HAP-1 (cell line): ENCODE measurements around the gene NKPD1.

ENCODE experiments used
- DNase-seq, 2 experiments: peaks; one replicate each; pipeline ENCODE4 v3.0.0-alpha.2; 2016 to 2020; ENCODE audit warnings: low spot score in 2 of 2
- H3K27me3 ChIP-seq: fragments of 250-450 bp; sonication (Bioruptor Pico); 2 replicates; pipeline ENCODE4 v1.5.1; 2020; ENCODE audit warnings: low read depth, mild to moderate bottlenecking, moderate library complexity
- H3K36me3 ChIP-seq: fragments of 250-450 bp; sonication (Bioruptor Pico); replicated peaks from 2 replicates; pipeline ENCODE4 v1.5.1; 2020; ENCODE audit warnings: mild to moderate bottlenecking
- H3K4me1 ChIP-seq: fragments of 250-450 bp; sonication (Bioruptor Pico); 2 replicates; pipeline ENCODE4 v1.5.1; 2020; ENCODE audit warnings: mild to moderate bottlenecking
- H3K4me3 ChIP-seq: fragments of 250-450 bp; sonication (Bioruptor Pico); 2 replicates; pipeline ENCODE4 v1.5.1; 2020; ENCODE audit warnings: mild to moderate bottlenecking, moderate library complexity
- H3K9me3 ChIP-seq: fragments of 250-450 bp; sonication (Bioruptor Pico); 2 replicates; pipeline ENCODE4 v1.5.1; 2020; ENCODE audit warnings: mild to moderate bottlenecking, moderate library complexity
- in situ Hi-C: fragments of 300-500 bp; cut with MboI; formaldehyde crosslinking; loops from 3 replicates; pipeline ENCODE4 v1.14.3; 2020; ENCODE audit warnings: low sequenced_read_pairs, inconsistent platforms, mixed read lengths

The NKPD1 gene

GRCh38 chr19:45145270-45146189, 15.3 kb downstream of the NKPD1 start:
- DNase-seq = no peak
- Histone ChIP-seq H3K9me3 (no peaks in the 10 kb centered on the region), H3K4me3 (no peak overlapping the region), H3K36me3 (peaks cover 10% of the 10 kb centered on the region), H3K27me3 (no peaks in the 10 kb centered on the region), H3K4me1 (no peaks in the 10 kb centered on the region)
- in situ Hi-C loops = no loop called here

DNA sequence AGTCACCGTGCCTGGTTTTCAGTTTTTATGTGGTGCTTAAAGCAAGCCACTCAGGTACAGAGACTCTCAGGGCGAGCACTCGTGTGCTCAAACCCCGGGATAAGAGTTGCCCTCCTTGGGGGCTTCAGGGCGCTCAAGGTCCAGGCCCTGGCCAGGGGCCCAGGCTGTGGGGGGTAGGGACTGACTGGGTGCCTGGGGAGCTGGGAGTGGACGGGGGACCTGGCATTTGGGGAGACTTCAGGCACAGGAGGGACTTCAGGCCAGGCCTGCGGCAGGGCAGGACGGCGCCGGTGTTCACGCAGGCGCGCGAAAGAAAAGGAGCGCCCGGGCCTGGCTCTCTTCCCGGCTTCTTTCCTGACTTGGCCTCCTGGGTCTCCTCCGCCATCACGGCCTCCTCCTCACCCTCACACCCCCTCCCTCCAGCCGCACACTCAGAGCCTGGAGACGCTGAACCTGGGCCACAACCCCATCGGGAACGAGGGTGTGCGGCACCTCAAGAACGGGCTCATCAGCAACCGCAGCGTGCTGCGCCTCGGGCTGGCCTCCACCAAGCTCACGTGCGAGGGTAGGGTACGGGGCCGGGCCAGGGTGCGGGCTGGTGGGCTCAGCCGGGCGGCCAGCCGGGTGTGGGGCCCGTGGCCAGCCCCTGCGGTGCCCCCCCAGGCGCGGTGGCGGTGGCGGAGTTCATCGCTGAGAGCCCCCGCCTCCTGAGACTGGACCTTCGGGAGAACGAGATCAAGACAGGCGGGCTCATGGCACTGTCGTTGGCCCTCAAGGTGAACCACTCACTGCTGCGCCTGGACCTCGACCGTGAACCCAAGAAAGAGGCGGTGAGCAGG, 16.1 kb downstream of the NKPD1 start:
- Histone ChIP-seq H3K27me3 (no peaks in the 10 kb centered on the region), H3K36me3 (peaks cover 10% of the 10 kb centered on the region), H3K9me3 (no peaks in the 10 kb centered on the region), H3K4me1 (no peaks in the 10 kb centered on the region), H3K4me3 (no peak overlapping the region)
- in situ Hi-C loops = no loop called here
- no peak for DNase-seq

DNA sequence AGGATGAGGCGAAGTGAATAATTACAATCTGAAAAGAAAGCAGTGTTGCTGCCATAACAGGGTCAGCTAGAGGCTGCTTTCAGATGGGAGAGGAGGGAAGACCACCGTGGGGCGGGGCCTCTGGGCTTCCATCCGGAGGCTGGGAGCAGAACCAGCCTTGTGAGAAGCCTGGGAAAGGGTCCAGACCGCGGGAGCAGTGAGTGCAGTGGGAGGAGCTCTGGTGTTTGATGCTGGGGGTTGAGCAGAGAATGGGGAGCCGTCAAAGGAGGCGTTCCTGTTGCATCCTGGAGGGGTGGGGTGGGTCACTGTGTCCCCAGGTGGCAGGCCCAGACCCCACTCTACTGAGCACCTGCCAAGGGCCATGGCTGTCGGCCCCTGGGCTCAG, 18.1 kb downstream of the NKPD1 start:
- in situ Hi-C loops = no loop called here
- peaks cover 10% of the 10 kb centered on the region for H3K36me3 ChIP-seq
- DNase-seq = no peak

DNA sequence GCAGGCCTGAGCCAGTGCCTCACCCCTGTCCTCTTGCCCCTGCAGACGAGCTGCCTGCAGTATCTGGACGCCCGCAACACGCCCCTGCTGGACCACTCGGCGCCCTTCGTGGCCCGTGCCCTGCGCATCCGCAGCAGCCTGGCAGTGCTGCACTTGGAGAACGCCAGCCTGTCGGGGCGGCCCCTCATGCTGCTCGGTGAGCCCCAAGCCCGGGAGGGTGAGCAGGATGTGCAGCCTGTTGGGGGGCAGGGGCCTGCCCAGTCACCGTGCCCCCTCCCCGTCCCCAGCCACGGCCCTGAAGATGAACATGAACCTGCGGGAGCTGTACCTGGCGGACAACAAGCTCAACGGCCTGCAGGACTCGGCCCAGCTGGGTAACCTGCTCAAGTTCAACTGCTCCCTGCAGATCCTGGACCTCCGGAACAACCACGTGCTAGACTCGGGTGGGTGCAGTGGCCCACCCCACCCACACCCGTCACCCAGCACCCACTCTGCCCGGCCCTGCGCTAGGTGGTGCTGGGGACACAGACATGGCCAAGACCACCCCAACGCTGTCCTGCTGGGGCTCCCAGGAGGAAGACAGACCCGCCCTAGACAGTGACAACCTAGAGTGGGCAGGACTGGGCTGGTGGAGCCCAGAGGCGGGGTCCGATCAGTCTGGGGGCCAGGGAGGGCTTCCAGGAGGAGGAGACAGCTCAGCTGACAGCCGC, 18.6 kb downstream of the NKPD1 start:
- peaks cover 10% of the 10 kb centered on the region for H3K36me3 ChIP-seq
- in situ Hi-C loops = no loop called here
- H3K27me3 ChIP-seq = no peaks in the 10 kb centered on the region
- no peaks in the 10 kb centered on the region for H3K4me1 ChIP-seq
- no peak for DNase-seq
- no peak overlapping the region for H3K4me3 ChIP-seq
- H3K9me3 ChIP-seq = no peaks in the 10 kb centered on the region

More for the DNA sequence above, 18.1 kb downstream of the NKPD1 start:
- H3K4me3 ChIP-seq = no peak overlapping the region
- no peaks in the 10 kb centered on the region for H3K27me3 ChIP-seq
- no peaks in the 10 kb centered on the region for H3K4me1 ChIP-seq
- H3K9me3 ChIP-seq = no peaks in the 10 kb centered on the region

DNA sequence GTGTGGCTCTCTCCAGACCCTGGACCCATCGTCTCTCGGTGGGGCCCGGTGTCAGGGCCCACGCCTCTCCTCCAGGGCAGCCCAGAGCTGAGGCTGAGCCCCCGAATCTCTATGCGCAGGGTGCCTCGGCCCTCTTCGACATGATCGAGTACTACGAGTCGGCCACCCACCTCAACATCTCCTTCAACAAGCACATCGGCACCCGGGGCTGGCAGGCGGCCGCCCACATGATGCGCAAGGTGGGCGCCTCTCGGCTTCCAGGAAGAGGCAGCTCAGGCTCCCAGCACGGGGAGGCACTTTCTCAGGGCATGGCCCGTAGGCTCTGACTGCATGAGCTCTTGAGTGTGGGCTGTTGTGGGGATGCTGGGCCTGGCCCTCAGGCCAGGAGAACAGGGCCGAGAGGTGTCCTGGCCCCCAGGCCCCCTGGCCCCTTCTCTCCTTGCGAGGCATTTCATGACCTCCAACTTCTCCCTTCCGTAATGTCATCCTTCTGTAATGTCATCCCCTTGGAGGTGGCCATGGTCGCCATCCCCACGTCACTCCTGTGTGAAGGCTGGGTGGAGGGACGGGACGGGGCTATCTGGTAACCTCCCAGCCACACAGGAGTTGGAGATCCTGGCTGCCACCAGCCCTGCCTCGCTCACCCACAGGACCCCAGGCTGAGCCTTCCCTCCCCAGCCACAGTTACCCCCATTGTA, 19.4 kb downstream of the NKPD1 start:
- in situ Hi-C loops = no loop called here
- Histone ChIP-seq H3K36me3 (peaks cover 10% of the 10 kb centered on the region), H3K9me3 (no peaks in the 10 kb centered on the region), H3K4me3 (no peak overlapping the region), H3K27me3 (no peaks in the 10 kb centered on the region), H3K4me1 (no peaks in the 10 kb centered on the region)
- DNase-seq = no peak

DNA sequence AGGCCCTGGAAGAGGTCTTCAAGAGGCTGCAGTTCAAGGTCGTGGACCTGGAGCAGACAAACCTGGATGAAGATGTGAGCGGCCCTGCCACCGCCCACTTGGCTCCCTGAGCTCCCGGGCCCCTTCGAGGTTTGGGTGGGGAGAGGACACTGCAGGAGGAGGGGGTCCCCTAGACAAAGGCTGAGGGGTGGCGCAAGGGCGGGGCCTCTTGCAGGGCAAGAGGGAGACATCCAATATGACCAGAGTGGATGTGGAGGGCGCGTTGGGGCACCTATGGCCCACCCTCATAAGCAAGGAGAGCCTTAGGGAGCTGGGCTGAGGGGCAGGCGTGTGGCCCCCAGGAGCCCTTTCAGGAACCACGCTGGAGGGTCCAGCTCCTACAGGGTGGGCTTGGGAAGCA, 20.2 kb downstream of the NKPD1 start:
- Histone ChIP-seq H3K27me3 (no peaks in the 10 kb centered on the region), H3K4me3 (no peak overlapping the region), H3K4me1 (no peaks in the 10 kb centered on the region), H3K36me3 (peaks cover 10% of the 10 kb centered on the region), H3K9me3 (no peaks in the 10 kb centered on the region)
- DNase-seq = no peak
- in situ Hi-C loops = no loop called here

GRCh38 chr19:45140144-45140503, 20.7 kb downstream of the NKPD1 start:
- in situ Hi-C loops = no loop called here

GRCh38 chr19:45139286-45140143, 21.3 kb downstream of the NKPD1 start:
- no peak overlapping the region for H3K4me3 ChIP-seq
- H3K27me3 ChIP-seq = no peaks in the 10 kb centered on the region
- peaks cover 10% of the 10 kb centered on the region for H3K36me3 ChIP-seq
- H3K4me1 ChIP-seq = no peaks in the 10 kb centered on the region
- no peak for DNase-seq
- no peaks in the 10 kb centered on the region for H3K9me3 ChIP-seq
- in situ Hi-C loops = no loop called here

More at GRCh38 chr19:45140144-45140503, 20.7 kb downstream of the NKPD1 start:
- Histone ChIP-seq H3K4me3 (no peak overlapping the region), H3K4me1 (no peaks in the 10 kb centered on the region), H3K9me3 (no peaks in the 10 kb centered on the region), H3K27me3 (no peaks in the 10 kb centered on the region), H3K36me3 (peaks cover 10% of the 10 kb centered on the region)
- no peak for DNase-seq

DNA sequence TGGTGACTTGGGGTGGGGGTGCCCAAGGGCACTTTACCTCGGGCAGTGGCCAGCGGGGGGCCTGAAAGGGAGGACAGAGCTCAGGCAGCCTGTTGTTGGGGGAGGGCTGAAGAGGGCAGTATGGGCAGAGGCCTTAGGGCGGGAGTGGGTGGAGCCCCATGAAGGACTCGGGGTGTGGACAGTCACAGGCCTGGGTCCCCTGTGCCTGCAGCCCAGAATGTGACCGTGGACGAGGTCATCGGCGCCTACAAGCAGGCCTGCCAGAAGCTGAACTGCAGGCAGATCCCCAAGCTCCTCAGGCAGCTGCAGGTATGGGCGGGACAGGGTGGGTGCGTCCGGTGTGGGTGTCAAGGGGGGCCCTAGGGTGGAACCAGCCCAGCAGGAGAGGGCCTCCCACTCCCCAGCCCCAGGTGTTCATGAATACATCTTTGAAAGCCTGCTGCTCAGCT, 22.5 kb downstream of the NKPD1 start:
- Histone ChIP-seq H3K9me3 (no peaks in the 10 kb centered on the region), H3K27me3 (no peaks in the 10 kb centered on the region), H3K4me1 (no peaks in the 10 kb centered on the region), H3K4me3 (no peak overlapping the region), H3K36me3 (peaks cover 10% of the 10 kb centered on the region)
- in situ Hi-C loops = no loop called here
- DNase-seq = no peak

- no peak for DNase-seq
- H3K4me1 ChIP-seq = no peaks in the 10 kb centered on the region
- in situ Hi-C loops = no loop called here
- H3K36me3 ChIP-seq = peaks cover 8% of the 10 kb centered on the region
- no peaks in the 10 kb centered on the region for H3K9me3 ChIP-seq
- no peaks in the 10 kb centered on the region for H3K27me3 ChIP-seq
- H3K4me3 ChIP-seq = no peak overlapping the region
Measured at GRCh38 chr19:45137179-45137761, 23.5 kb downstream of the NKPD1 start.

GRCh38 chr19:45136507-45137178, 24.1 kb downstream of the NKPD1 start:
- H3K36me3 ChIP-seq = peaks cover 6% of the 10 kb centered on the region
- in situ Hi-C loops = no loop called here
- no peak for DNase-seq
- H3K4me1 ChIP-seq = no peaks in the 10 kb centered on the region
- no peaks in the 10 kb centered on the region for H3K9me3 ChIP-seq
- no peak overlapping the region for H3K4me3 ChIP-seq
- no peaks in the 10 kb centered on the region for H3K27me3 ChIP-seq
